ENCODE measurements around the gene NPY2R.

NPY2R gene

GRCh38 chr4:155220025-155220424 is 11.6 kb downstream of the NPY2R start:
- H3F3A ChIP-seq (ENCODE audit: insufficient read depth): no peaks in the 10 kb centered on the region
- H3K4me2 ChIP-seq (ENCODE audit: low read depth, low read length, poor library complexity, severe bottlenecking): no peak overlapping the region
- H4K20me1 ChIP-seq (ENCODE audit: low read depth, low read length): no peaks in the 10 kb centered on the region
- H3K27ac ChIP-seq (ENCODE audit: low read depth, low read length): no peak overlapping the region
- no peak for TF ChIP-seq EZH2phosphoT487 (conservative IDR thresholded peaks at IDR 0.05; ENCODE audit: low read length)
- TF ChIP-seq, protein P1, sequence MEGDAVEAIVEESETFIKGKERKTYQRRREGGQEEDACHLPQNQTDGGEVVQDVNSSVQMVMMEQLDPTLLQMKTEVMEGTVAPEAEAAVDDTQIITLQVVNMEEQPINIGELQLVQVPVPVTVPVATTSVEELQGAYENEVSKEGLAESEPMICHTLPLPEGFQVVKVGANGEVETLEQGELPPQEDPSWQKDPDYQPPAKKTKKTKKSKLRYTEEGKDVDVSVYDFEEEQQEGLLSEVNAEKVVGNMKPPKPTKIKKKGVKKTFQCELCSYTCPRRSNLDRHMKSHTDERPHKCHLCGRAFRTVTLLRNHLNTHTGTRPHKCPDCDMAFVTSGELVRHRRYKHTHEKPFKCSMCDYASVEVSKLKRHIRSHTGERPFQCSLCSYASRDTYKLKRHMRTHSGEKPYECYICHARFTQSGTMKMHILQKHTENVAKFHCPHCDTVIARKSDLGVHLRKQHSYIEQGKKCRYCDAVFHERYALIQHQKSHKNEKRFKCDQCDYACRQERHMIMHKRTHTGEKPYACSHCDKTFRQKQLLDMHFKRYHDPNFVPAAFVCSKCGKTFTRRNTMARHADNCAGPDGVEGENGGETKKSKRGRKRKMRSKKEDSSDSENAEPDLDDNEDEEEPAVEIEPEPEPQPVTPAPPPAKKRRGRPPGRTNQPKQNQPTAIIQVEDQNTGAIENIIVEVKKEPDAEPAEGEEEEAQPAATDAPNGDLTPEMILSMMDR (IDR thresholded peaks at IDR 0.05; ENCODE audit: insufficient read depth, low read length, poor library complexity, severe bottlenecking): no peak
- H3K9me3 ChIP-seq (ENCODE audit: insufficient read depth, low read length): no peaks in the 10 kb centered on the region
- no peak overlapping the region for H2AFZ ChIP-seq (ENCODE audit: low read depth, low read length, severe bottlenecking)
- no peaks in the 10 kb centered on the region for H3K79me2 ChIP-seq (ENCODE audit: insufficient read depth, low read length)
- H3K36me3 ChIP-seq (ENCODE audit: low read length): no peaks in the 10 kb centered on the region
- no peak overlapping the region for H3K4me3 ChIP-seq (ENCODE audit: insufficient read depth, low read length, poor library complexity, severe bottlenecking)
- no peaks in the 10 kb centered on the region for H3K9me2 ChIP-seq (replicated peaks; ENCODE audit: insufficient read depth, low read length)
- no peak overlapping the region for H3K9ac ChIP-seq (ENCODE audit: low read length)
- H3K27me3 ChIP-seq (ENCODE audit: low read length): no peaks in the 10 kb centered on the region

DNA sequence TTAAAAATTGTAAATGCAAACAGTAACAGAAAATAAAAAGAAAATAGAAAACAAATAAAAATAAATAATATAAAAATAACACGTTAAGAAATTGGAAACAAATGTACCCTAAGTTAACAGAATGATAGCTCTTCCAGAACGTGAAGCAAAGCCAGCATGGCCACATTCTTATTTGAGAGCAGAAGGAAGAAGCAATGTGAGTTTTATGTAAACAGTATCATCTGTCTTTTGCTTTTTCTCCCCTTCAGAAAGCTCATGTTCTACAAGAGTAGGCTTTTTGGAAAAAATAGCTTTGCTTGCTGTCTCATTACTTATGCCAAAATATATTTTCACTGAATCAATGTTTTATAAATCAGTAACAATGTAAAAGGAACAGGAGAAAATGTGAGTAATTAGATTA is 18.7 kb downstream of the NPY2R start:
- H4K20me1 ChIP-seq (ENCODE audit: low read depth, low read length): no peaks in the 10 kb centered on the region
- H3K36me3 ChIP-seq (ENCODE audit: low read length): no peaks in the 10 kb centered on the region
- no peak overlapping the region for H2AFZ ChIP-seq (ENCODE audit: low read depth, low read length, severe bottlenecking)
- no peaks in the 10 kb centered on the region for H3K9me3 ChIP-seq (ENCODE audit: insufficient read depth, low read length)
- H3F3A ChIP-seq (ENCODE audit: insufficient read depth): no peaks in the 10 kb centered on the region
- no peaks in the 10 kb centered on the region for H3K9me2 ChIP-seq (replicated peaks; ENCODE audit: insufficient read depth, low read length)
- H3K27ac ChIP-seq (ENCODE audit: low read depth, low read length): no peak overlapping the region
- no peak overlapping the region for H3K4me2 ChIP-seq (ENCODE audit: low read depth, low read length, poor library complexity, severe bottlenecking)
- H3K9ac ChIP-seq (ENCODE audit: low read length): no peak overlapping the region
- H3K4me3 ChIP-seq (ENCODE audit: insufficient read depth, low read length, poor library complexity, severe bottlenecking): no peak overlapping the region
- no peaks in the 10 kb centered on the region for H3K27me3 ChIP-seq (ENCODE audit: low read length)
- TF ChIP-seq, protein P1 (IDR thresholded peaks at IDR 0.05; ENCODE audit: insufficient read depth, low read length, poor library complexity, severe bottlenecking): no peak
- no peak for TF ChIP-seq EZH2phosphoT487 (conservative IDR thresholded peaks at IDR 0.05; ENCODE audit: low read length)
- no peaks in the 10 kb centered on the region for H3K79me2 ChIP-seq (ENCODE audit: insufficient read depth, low read length)

GRCh38 chr4:155228713-155229112 is 20.3 kb downstream of the NPY2R start:
- H3K4me2 ChIP-seq (ENCODE audit: low read depth, low read length, poor library complexity, severe bottlenecking): no peak overlapping the region
- no peaks in the 10 kb centered on the region for H3K9me2 ChIP-seq (replicated peaks; ENCODE audit: insufficient read depth, low read length)
- no peak overlapping the region for H2AFZ ChIP-seq (ENCODE audit: low read depth, low read length, severe bottlenecking)
- H3K9ac ChIP-seq (ENCODE audit: low read length): no peak overlapping the region
- H3K9me3 ChIP-seq (ENCODE audit: insufficient read depth, low read length): no peaks in the 10 kb centered on the region
- no peak overlapping the region for H3K4me3 ChIP-seq (ENCODE audit: insufficient read depth, low read length, poor library complexity, severe bottlenecking)
- no peaks in the 10 kb centered on the region for H3K79me2 ChIP-seq (ENCODE audit: insufficient read depth, low read length)
- no peaks in the 10 kb centered on the region for H3K36me3 ChIP-seq (ENCODE audit: low read length)
- no peaks in the 10 kb centered on the region for H3K27me3 ChIP-seq (ENCODE audit: low read length)
- no peak overlapping the region for H3K27ac ChIP-seq (ENCODE audit: low read depth, low read length)
- no peaks in the 10 kb centered on the region for H3F3A ChIP-seq (ENCODE audit: insufficient read depth)
- TF ChIP-seq, protein P1 (IDR thresholded peaks at IDR 0.05; ENCODE audit: insufficient read depth, low read length, poor library complexity, severe bottlenecking): no peak
- TF ChIP-seq EZH2phosphoT487 (conservative IDR thresholded peaks at IDR 0.05; ENCODE audit: low read length): no peak
- H4K20me1 ChIP-seq (ENCODE audit: low read depth, low read length): no peaks in the 10 kb centered on the region
